Activated CD8-positive, alpha-beta memory T cell treated with anti-CD3 and anti-CD28 coated beads, Interleukin-2, amount 10 ng/mL, durations not matched to agents 7 days and 5 days (primary cell): ENCODE data around the gene SIK2. TPM values are rescaled to one million over a fixed set of nuclear protein-coding genes. Genes with fewer than 3 reads are reported as not detected.

Source experiments
- ATAC-seq: fragments of 150-1000 bp; cut with Tn5 transposase; one replicate; pipeline ENCODE4 v1.10.0; 2021; ENCODE audit warnings: moderate library complexity
- CTCF ChIA-PET: fragments of 350-600 bp; sonication (Branson Sonifier 250); formaldehyde crosslinking; loops from one replicate; lab custom pipeline; 2021; ENCODE audit warnings: antibody characterized with exemption; lab: Charles Lee
- DNase-seq: peaks from one replicate; pipeline ENCODE4 v3.0.0-alpha.2; 2020
- H3K27ac Mint-ChIP-seq: one replicate; pipeline ENCODE4 v1.8.0; 2021; ENCODE audit warnings: mild to moderate bottlenecking, mixed read lengths
- H3K27me3 Mint-ChIP-seq: one replicate; pipeline ENCODE4 v1.8.0; 2021; ENCODE audit warnings: mixed read lengths
- H3K36me3 Mint-ChIP-seq: one replicate; pipeline ENCODE4 v1.8.0; 2021; ENCODE audit warnings: mild to moderate bottlenecking, mixed read lengths
- H3K4me1 Mint-ChIP-seq: one replicate; pipeline ENCODE4 v1.8.0; 2021; ENCODE audit warnings: mixed read lengths
- H3K4me3 Mint-ChIP-seq: one replicate; pipeline ENCODE4 v1.8.0; 2021; ENCODE audit warnings: mild to moderate bottlenecking, moderate library complexity, mixed read lengths
- H3K9me3 Mint-ChIP-seq: one replicate; pipeline ENCODE4 v1.8.0; 2022; ENCODE audit warnings: low read depth, mixed read lengths
- total RNA-seq, 2 experiments: library from RNA; stranded (reverse); gene quantifications; one replicate each; pipeline ENCODE4 v1.2.3, GENCODE V29; 2021

The SIK2 gene
- 1 to 10 TPM; 7.9 to 9.7 TPM for total RNA-seq

DNA sequence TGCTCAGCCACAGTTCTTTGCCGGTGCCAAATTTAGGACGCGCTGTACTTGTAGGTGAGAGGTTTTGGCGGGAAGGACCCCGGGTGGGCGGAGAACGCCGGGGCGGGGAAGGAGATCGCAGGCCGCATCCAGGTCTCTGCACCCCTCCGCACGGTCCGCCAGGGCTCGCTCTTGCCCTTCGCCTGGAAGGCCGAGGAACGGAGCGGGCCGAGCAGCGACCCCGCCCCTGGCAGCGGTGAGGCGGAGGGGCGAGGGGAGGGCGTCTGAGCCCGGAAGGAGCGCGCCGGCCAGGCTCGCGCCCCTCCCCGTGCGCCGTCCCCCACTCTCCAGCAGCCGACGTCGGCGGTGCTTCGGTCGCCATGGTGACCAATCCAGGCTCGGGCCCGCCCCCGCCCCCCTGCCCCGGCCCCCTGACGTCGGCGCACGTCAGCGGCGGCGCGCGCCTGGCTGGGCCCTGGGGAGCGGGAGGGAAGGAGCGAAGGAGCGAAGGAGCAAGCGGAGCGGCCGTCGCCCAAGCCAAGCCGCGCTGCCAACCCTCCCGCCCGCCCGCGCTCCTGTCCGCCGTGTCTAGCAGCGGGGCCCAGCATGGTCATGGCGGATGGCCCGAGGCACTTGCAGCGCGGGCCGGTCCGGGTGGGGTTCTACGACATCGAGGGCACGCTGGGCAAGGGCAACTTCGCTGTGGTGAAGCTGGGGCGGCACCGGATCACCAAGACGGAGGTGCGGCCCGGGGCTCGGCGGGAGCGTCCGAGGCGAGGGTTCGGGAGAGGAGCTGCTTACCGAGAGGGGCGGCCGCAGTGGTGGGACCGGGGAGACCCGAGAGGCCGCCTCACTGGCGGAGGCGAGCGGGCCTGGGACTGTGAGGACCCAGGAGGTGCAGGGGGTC is at the start of gene SIK2:
Gene SIK2 (plus strand): TSS at position 471 of the 886 bp plus-strand sequence. CDS start 115 bp downstream, at position 586.
- Mint-ChIP-seq H3K9me3 (no peaks in the 10 kb centered on the region), H3K4me3 (peak within 1 kb of the TSS; percentile 96), H3K4me1 (peaks cover 31% of the 10 kb centered on the region), H3K27ac (peak within 1 kb of the TSS; percentile 91), H3K36me3 (no peaks in the 10 kb centered on the region), H3K27me3 (no peaks in the 10 kb centered on the region)
- CTCF ChIA-PET, result interaction anchor here (0.9 to 3.1 kb wide), 8 partner anchors 10 to 178 kb away, joined by 3 to 26 read pairs (median 5); no protein-coding TSS in a partner anchor
- peak; percentile 93 for DNase-seq
- peak; percentile 91 for ATAC-seq

DNA sequence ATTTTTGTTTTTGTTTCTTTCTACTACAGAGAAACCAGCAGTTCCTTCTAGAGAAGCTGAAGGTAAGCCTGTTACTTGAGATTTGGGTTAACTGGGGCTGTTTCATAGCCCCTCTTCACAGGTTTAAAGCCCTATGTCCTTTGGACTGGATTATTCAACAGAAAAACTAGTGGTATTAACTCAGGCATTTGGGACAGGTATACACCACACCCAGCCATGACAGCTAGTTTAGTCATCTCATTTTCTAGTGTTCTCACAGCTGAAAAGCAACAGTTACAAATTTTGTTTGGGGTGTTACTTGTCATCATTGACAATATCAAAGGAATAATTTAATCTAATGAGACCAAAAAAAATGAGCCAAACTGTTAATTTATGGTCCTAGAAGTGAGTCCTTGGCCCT is 47.7 kb upstream of the SIK2 start:
- CTCF ChIA-PET, result interaction anchor here (0.7 kb wide), 1 partner anchor 8 kb away, joined by 3 read pairs; no protein-coding TSS in a partner anchor
- peaks cover 32% of the 10 kb centered on the region for H3K27me3 Mint-ChIP-seq
- peaks cover 4% of the 10 kb centered on the region for H3K9me3 Mint-ChIP-seq
- H3K27ac Mint-ChIP-seq, result no peak overlapping the region
- H3K4me1 Mint-ChIP-seq, result no peaks in the 10 kb centered on the region
- no peak overlapping the region for H3K4me3 Mint-ChIP-seq
- peaks cover 3% of the 10 kb centered on the region for H3K36me3 Mint-ChIP-seq
- no peak for ATAC-seq
- DNase-seq, result no peak

DNA sequence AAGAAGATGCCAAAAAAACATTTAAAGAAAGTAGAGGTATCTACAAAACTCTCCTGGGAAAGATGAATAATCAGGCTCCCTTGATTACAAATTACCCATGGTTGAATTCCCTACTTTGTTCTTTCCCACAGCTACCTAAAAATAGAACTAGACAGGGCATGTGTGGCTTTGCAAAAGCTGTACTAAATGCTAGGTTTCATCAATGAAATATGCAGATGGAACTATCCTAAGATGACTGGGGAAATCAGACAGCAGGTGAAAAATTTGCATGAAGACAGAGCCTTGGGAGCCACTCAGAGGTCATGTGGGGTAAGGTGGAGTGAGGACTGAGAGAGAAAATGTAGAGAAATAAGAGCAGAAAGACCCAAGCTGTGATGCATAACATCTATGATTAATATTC is 47.0 kb upstream of the SIK2 start:
- Mint-ChIP-seq H3K36me3 (peaks cover 3% of the 10 kb centered on the region), H3K27ac (no peak overlapping the region), H3K27me3 (peaks cover 29% of the 10 kb centered on the region), H3K4me3 (no peak overlapping the region), H3K4me1 (no peaks in the 10 kb centered on the region), H3K9me3 (peaks cover 4% of the 10 kb centered on the region)
- CTCF ChIA-PET, result no interaction called here
- ATAC-seq (no peak), DNase-seq (no peak)

DNA sequence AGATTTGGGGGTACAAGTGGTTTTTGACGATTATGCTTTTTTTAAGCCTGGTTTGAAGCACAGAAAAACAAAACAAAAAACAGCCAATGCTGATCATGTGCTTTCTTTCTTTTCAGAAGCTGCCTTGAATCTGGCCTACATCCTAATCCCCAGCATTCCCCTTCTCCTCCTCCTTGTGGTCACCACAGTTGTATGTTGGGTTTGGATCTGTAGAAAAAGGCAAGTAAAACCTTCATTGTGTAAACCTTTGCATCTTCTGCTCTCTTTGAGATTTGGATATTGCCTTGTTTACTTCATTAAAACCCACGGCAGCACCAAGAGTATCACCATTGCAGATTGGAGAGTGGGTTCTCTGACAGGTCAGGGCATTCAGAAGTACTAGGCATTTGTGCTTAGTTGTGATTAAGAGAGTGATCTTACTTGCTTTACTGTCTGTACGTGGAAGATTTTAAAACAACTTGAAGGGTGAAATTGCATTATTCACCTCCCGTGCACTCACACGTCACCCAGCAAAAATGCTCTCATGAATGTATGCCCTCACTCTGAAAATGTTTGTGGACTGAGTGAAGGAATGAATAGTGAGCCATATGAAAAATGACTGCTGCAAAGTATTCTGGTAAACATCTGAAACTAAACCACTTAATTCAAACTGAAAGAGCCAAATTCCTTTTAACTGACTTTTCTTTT is 44.7 kb upstream of the SIK2 start:
- CTCF ChIA-PET, result interaction anchor here (1.4 kb wide), 1 partner anchor 96 kb away, joined by 3 read pairs; no protein-coding TSS in a partner anchor
- Mint-ChIP-seq H3K27me3 (peaks cover 24% of the 10 kb centered on the region), H3K4me3 (no peak overlapping the region), H3K4me1 (no peaks in the 10 kb centered on the region), H3K36me3 (peaks cover 3% of the 10 kb centered on the region), H3K9me3 (peaks cover 4% of the 10 kb centered on the region), H3K27ac (no peak overlapping the region)
- no peak for ATAC-seq
- DNase-seq, result no peak

DNA sequence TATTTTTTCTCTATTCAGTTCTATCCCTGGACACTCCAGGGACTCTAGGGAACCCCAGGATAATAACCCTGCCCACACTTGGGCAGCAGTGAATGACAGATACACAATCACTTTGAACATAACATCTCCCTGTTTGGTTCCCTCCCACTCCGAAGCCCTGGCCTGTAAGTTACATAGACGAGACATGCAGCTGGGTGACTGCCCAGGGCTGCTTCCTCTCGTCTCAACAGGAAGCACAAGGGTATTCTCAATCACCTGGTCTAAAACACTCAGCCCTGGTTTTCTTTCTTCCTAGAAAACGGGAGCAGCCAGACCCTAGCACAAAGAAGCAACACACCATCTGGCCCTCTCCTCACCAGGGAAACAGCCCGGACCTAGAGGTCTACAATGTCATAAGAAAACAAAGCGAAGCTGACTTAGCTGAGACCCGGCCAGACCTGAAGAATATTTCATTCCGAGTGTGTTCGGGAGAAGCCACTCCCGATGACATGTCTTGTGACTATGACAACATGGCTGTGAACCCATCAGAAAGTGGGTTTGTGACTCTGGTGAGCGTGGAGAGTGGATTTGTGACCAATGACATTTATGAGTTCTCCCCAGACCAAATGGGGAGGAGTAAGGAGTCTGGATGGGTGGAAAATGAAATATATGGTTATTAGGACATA is 42.3 kb upstream of the SIK2 start:
- peaks cover 3% of the 10 kb centered on the region for H3K36me3 Mint-ChIP-seq
- peaks cover 16% of the 10 kb centered on the region for H3K27me3 Mint-ChIP-seq
- no peak overlapping the region for H3K27ac Mint-ChIP-seq
- no peaks in the 10 kb centered on the region for H3K4me1 Mint-ChIP-seq
- CTCF ChIA-PET, result interaction anchor here (1.0 to 1.5 kb wide), 2 partner anchors 217 to 285 kb away, joined by 3 read pairs; no protein-coding TSS in a partner anchor
- no peak overlapping the region for H3K4me3 Mint-ChIP-seq
- peaks cover 4% of the 10 kb centered on the region for H3K9me3 Mint-ChIP-seq
- DNase-seq (no peak), ATAC-seq (no peak)

DNA sequence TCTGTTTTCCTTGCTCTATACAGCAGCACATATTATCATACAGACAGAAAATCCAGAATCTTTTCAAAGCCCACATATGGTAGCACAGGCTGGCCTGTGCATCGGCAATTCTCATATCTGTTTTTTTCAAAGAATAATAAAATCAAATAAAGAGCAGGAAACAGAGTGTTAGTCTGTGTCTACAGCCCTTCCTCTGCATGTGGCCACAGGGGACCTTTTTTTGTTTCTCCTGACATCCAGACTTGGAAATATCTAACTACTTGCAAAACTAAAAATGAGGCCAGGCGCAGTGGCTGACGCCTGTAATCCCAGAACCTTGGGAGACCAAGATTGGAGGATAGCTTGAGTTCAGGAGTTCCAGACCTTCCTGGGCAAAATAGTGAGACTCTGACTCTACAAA is 41.4 kb upstream of the SIK2 start:
- H3K9me3 Mint-ChIP-seq, result no peaks in the 10 kb centered on the region
- H3K4me3 Mint-ChIP-seq, result no peak overlapping the region
- H3K4me1 Mint-ChIP-seq, result no peaks in the 10 kb centered on the region
- H3K27me3 Mint-ChIP-seq, result peaks cover 11% of the 10 kb centered on the region
- no peaks in the 10 kb centered on the region for H3K36me3 Mint-ChIP-seq
- CTCF ChIA-PET, result interaction anchor here (1.0 to 1.5 kb wide), 2 partner anchors 216 to 284 kb away, joined by 3 read pairs; no protein-coding TSS in a partner anchor
- no peak for DNase-seq
- no peak for ATAC-seq
- no peak overlapping the region for H3K27ac Mint-ChIP-seq

DNA sequence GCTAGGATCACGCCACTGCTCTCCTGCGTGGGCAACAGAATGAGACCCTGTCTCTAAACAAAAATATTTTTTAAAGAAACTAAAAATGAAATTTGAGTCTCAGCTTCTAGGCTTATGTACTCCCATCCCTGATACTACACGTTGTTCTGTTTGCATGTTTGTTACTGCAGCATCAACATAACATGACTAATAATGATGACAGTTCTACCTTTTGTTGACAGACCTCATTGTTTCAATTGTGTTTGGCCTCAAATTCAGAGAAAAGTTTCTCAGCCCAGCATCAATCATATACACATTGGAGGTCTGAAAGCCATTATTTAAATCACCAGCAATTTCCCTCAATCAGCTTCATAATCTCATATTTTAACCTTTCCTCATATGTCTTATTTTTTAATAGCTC is 40.9 kb upstream of the SIK2 start:
- H3K9me3 Mint-ChIP-seq, result no peaks in the 10 kb centered on the region
- H3K36me3 Mint-ChIP-seq, result no peaks in the 10 kb centered on the region
- peaks cover 11% of the 10 kb centered on the region for H3K27me3 Mint-ChIP-seq
- no peak overlapping the region for H3K4me3 Mint-ChIP-seq
- DNase-seq, result no peak
- ATAC-seq, result no peak
- H3K27ac Mint-ChIP-seq, result no peak overlapping the region
- H3K4me1 Mint-ChIP-seq, result no peaks in the 10 kb centered on the region
- CTCF ChIA-PET, result interaction anchor here (0.5 to 1.5 kb wide), 3 partner anchors 19 to 283 kb away, joined by 3 read pairs; no protein-coding TSS in a partner anchor

DNA sequence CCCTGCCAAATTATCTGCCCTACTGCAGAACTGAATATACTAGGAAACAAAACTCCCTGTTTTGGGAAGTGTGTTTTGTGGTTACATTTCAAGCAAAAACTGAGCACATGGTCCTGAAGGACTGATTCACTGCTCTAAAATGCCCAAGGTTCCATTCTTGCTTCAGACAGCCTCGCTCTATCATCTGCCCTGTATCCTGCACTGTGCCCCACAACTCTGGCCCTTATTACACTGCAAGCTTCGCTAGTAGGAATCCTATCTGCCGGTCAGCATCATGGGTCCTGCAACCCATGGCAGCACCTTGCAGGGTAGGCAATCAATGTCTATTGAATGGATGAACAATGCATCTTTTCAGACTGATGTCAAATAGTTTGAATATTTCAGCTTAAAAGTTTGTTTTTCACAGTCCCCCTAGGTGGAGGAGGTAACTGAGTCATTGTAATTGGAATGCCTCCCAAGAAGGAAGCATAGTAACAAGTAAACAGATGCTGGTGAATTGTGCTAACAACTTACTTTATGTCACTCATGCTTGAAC is 40.4 kb upstream of the SIK2 start:
- H3K4me3 Mint-ChIP-seq, result no peak overlapping the region
- H3K27ac Mint-ChIP-seq, result no peak overlapping the region
- CTCF ChIA-PET, result interaction anchor here (0.5 to 1.4 kb wide), 3 partner anchors 8 to 218 kb away, joined by 3 read pairs; no protein-coding TSS in a partner anchor
- no peaks in the 10 kb centered on the region for H3K36me3 Mint-ChIP-seq
- H3K27me3 Mint-ChIP-seq, result peaks cover 11% of the 10 kb centered on the region
- DNase-seq (no peak), ATAC-seq (no peak)
- no peaks in the 10 kb centered on the region for H3K9me3 Mint-ChIP-seq
- no peaks in the 10 kb centered on the region for H3K4me1 Mint-ChIP-seq

DNA sequence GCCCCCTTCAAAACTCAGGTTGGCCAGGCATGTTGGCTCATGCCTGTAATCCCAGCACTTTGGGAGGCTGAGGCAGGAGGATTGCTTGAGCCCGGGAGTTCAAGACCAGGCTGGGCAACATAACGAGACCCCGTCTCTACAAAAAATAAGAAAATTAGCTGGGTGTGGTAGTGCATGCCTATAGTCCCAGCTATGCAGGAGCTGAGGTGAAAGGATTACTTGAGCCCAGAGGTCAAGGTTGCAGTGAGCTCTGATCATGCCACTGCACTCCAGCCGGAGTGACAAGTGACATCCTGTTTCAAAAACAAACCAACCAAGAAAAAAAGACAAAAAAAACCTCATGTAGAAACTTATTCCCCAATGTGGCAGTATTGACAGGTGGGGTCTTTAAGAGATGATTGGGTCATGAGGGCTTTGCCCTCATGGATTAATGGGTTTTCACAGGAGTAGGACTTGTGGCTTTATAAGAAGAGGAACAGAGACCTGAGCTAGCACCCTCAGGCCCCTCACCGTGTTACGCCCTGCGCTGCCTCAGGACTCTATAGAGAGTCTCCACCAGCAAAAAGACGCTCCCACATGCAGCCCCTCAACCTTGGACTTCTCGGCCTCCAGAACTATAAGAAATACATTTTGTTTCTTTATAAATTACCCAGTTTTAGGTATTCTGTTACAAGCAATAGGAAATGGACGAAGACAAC is 39.4 kb upstream of the SIK2 start:
- peaks cover 11% of the 10 kb centered on the region for H3K27me3 Mint-ChIP-seq
- no peak overlapping the region for H3K27ac Mint-ChIP-seq
- DNase-seq (no peak), ATAC-seq (no peak)
- no peaks in the 10 kb centered on the region for H3K9me3 Mint-ChIP-seq
- H3K36me3 Mint-ChIP-seq, result no peaks in the 10 kb centered on the region
- CTCF ChIA-PET, result interaction anchor here (0.9 to 1.4 kb wide), 3 partner anchors 9 to 263 kb away, joined by 3 read pairs; no protein-coding TSS in a partner anchor
- no peaks in the 10 kb centered on the region for H3K4me1 Mint-ChIP-seq
- no peak overlapping the region for H3K4me3 Mint-ChIP-seq

DNA sequence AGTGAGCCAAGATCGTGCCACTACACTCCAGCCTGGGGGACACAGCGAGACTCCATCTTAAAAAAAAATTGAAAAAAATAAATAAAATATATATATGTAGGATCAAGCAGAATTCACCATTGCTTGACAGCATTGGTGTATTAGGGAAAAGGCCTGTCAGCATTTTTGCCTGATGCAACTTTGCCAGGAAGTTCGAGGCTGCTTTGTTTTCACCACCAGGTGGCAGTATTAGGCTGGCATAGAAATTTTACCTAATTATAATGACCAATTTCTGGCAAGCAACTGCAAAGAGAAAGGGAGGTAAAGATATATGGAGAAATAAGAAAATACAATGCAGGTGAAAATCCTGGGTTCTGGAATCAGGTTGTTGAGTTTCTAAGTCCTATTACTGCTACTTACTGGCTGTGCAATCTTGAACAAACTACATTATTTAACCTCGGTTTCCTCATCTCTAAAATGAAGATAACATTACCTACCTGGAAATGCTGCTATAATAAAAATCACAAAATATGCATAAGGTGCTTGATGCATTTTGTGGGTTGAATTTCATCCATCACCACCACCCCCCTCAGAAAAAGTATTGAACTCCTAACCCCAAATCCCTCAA is 37.0 kb upstream of the SIK2 start:
- H3K27me3 Mint-ChIP-seq, result peaks cover 8% of the 10 kb centered on the region
- ATAC-seq, result peak; percentile 23
- no peak overlapping the region for H3K4me3 Mint-ChIP-seq
- H3K4me1 Mint-ChIP-seq, result no peaks in the 10 kb centered on the region
- DNase-seq, result peak; percentile 70
- CTCF ChIA-PET, result interaction anchor here (1.0 to 1.8 kb wide), 3 partner anchors 14 to 214 kb away, joined by 3 to 6 read pairs (median 4); no protein-coding TSS in a partner anchor
- no peaks in the 10 kb centered on the region for H3K9me3 Mint-ChIP-seq
- H3K36me3 Mint-ChIP-seq, result no peaks in the 10 kb centered on the region
- no peak overlapping the region for H3K27ac Mint-ChIP-seq

DNA sequence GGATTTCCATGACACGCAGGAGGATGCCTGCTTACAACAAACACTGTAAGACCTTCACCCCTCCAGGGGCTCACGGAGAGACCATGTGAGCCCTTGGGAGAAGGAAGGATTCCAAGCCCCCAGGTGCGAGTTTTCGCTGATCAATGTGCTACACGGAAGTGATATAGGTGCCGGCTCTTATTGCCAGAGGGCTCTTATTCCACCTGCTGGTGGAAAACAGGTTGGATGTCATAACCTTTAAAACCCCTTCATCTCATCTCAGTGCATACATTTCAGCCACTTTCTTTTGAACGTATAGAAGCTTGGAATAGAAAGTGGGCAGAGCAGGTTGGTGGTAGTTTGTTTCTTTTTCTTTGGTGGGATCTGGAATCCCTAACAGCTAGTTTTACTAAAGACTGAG is 35.9 kb upstream of the SIK2 start:
- no peak for ATAC-seq
- Mint-ChIP-seq H3K36me3 (no peaks in the 10 kb centered on the region), H3K27me3 (peaks cover 13% of the 10 kb centered on the region), H3K4me1 (no peaks in the 10 kb centered on the region), H3K4me3 (no peak overlapping the region), H3K9me3 (no peaks in the 10 kb centered on the region), H3K27ac (no peak overlapping the region)
- DNase-seq, result no peak
- CTCF ChIA-PET, result interaction anchor here (1.0 to 2.3 kb wide), 5 partner anchors 15 to 275 kb away, joined by 3 to 9 read pairs (median 4); no protein-coding TSS in a partner anchor

DNA sequence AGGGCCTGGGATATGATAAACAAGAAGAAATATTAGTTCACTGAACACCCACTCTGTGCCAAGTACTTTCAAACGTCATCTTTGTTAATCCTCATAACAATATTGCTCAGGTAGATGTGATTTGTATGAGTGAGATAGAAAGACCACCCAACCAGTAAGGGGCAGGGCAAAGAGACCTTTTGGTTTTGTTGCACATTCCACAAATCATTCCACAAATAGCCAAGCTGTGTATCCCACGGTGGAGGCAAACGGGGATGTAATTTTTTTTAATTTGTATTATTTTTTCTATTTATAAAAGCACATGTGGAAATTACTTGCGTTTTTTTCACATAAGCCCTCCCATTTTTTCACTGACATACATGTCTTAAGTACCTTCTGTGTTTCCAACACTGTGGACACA is 32.8 kb upstream of the SIK2 start:
- Mint-ChIP-seq H3K4me3 (no peak overlapping the region), H3K4me1 (no peaks in the 10 kb centered on the region), H3K27ac (no peak overlapping the region), H3K9me3 (no peaks in the 10 kb centered on the region), H3K27me3 (peaks cover 13% of the 10 kb centered on the region), H3K36me3 (no peaks in the 10 kb centered on the region)
- CTCF ChIA-PET, result no interaction called here
- DNase-seq (no peak), ATAC-seq (no peak)
